ENCODE data around the gene NEK10. TPM values are rescaled to one million over a fixed set of nuclear protein-coding genes. Genes with fewer than 3 reads are reported as not detected.
A peak's percentile ranks its signal among the peaks of the same experiment; 100 is the strongest.

NEK10 gene
- total RNA-seq, 2 donors from 2014 or later, result 1.7 to 2.3 TPM

DNA sequence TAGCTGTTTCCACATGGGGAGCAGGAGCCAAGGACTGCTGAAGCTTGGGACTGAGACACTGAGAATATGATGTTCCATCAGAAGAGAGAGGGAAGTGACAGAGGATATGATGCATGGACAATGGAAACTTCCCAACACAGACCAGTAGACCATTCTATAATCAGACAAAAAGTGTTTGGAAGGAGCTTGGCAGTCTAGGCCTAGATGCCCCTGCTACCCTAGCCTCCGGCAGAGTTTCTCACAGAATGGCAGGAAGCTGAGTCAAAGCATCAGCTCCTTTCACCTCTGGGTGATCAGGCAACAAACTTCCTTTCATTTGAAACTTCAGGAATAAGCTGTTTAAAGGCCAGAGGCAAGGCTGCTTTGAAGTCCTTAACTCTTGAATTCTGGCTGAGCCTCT is 222.0 kb downstream of the NEK10 start:
- no peak overlapping the region for H3K27ac Mint-ChIP-seq
- no peaks in the 10 kb centered on the region for H3K9me3 ChIP-seq (ENCODE audit: control insufficient read depth, low read length, poor library complexity, severe bottlenecking)
- H3K4me1 Mint-ChIP-seq, result no peaks in the 10 kb centered on the region
- peaks cover 6% of the 10 kb centered on the region for H3K27me3 Mint-ChIP-seq
- no peak for ATAC-seq
- DNase-seq, result no peak
- H3K36me3 Mint-ChIP-seq (ENCODE audit: low read depth), result no peaks in the 10 kb centered on the region
- H3K4me3 Mint-ChIP-seq, result no peak overlapping the region

DNA sequence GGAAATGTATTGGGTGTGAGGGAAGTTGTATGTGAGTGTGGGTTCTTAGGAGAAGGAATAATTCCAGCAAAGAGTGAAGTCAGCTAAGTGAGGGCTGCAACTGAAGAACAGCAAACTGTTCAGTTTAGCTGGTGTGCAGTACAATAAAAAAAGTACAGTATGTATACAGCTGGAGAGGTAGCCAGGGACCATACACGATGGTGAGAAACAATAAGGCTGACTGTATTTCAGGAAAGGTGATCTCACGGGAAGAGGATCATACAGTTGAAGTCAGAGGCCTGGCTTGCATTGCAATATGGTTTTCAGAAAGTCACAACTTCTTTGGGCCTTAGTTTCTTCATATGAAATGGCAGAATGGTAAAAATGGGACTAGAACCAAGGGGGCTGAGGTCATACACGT is 222.4 kb downstream of the NEK10 start:
- Mint-ChIP-seq H3K27me3 (peaks cover 6% of the 10 kb centered on the region), H3K36me3 (ENCODE audit: low read depth) (no peaks in the 10 kb centered on the region), H3K4me3 (no peak overlapping the region), H3K4me1 (no peaks in the 10 kb centered on the region), H3K27ac (no peak overlapping the region)
- DNase-seq (no peak), ATAC-seq (no peak)
- no peaks in the 10 kb centered on the region for H3K9me3 ChIP-seq (ENCODE audit: control insufficient read depth, low read length, poor library complexity, severe bottlenecking)

DNA sequence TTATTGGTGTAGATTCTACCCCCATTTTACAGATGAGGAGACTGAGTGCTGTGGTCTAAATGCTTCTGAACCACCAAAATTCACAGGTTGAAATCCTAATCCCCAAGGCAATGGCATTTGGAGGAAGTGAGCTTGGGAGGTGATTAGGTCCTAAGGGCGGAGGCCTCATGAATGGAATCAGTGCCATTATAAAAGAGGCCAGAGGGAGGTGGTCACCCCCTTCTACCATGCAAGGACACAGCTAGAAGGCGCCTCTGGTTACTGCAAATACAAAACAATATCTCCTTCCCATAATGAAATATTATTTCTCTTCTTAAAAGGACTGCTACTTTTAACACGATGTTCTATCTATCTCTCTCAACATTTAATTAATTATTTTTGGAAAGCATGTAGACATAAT is 223.5 kb downstream of the NEK10 start:
- peaks cover 6% of the 10 kb centered on the region for H3K27me3 Mint-ChIP-seq
- DNase-seq (no peak), ATAC-seq (no peak)
- H3K4me1 Mint-ChIP-seq, result no peaks in the 10 kb centered on the region
- H3K4me3 Mint-ChIP-seq, result no peak overlapping the region
- H3K36me3 Mint-ChIP-seq (ENCODE audit: low read depth), result no peaks in the 10 kb centered on the region
- H3K9me3 ChIP-seq (ENCODE audit: control insufficient read depth, low read length, poor library complexity, severe bottlenecking), result no peaks in the 10 kb centered on the region
- H3K27ac Mint-ChIP-seq, result no peak overlapping the region

DNA sequence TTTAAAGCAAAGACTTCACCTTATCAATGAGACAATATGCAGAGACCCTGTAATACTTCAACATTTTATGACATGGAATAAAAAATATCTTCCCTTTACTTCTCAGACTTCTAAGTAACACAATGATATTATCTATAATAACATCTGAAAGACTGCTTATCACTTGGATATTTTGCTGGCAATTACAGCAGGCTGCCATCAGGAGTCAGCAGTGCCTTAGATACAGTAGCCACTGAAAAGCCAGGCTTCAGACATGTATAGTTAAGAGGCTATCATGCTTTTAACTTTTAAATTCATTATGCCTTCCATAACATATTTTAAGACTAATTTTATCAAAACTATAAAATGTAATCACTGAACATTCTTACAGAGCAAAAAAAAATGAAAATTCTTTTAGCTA is 227.5 kb downstream of the NEK10 start:
- ATAC-seq (no peak), DNase-seq (no peak)

DNA sequence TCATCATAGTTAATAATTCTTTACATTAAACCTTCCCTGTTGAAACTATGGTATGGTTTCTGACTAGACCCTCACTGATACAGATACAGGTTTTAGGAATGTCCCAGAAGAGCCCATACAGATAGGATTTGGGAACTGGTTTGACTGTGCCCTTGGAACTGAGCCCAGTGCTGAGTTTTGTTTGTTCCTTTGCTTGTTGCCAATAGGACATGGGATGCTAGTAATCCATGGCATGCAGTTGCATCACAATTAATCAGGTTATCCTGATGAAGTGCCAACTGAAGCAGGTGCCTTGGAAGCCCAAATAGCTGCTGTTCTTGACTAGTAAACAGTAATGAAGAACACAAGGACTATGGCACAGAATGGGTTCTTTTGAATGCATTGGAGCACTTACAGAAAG is 230.6 kb downstream of the NEK10 start:
- H3K36me3 Mint-ChIP-seq (ENCODE audit: low read depth), result no peaks in the 10 kb centered on the region
- H3K9me3 ChIP-seq (ENCODE audit: control insufficient read depth, low read length, poor library complexity, severe bottlenecking), result no peaks in the 10 kb centered on the region
- H3K4me1 Mint-ChIP-seq, result peaks cover 2% of the 10 kb centered on the region
- H3K27ac Mint-ChIP-seq, result no peak overlapping the region
- H3K27me3 Mint-ChIP-seq, result no peaks in the 10 kb centered on the region
- DNase-seq (no peak), ATAC-seq (no peak)
- H3K4me3 Mint-ChIP-seq, result no peak overlapping the region

More for the DNA sequence above, 227.5 kb downstream of the NEK10 start:
- Mint-ChIP-seq H3K27me3 (peaks cover 6% of the 10 kb centered on the region), H3K27ac (no peak overlapping the region), H3K36me3 (ENCODE audit: low read depth) (no peaks in the 10 kb centered on the region), H3K4me3 (no peak overlapping the region), H3K4me1 (no peaks in the 10 kb centered on the region)
- H3K9me3 ChIP-seq (ENCODE audit: control insufficient read depth, low read length, poor library complexity, severe bottlenecking), result no peaks in the 10 kb centered on the region

DNA sequence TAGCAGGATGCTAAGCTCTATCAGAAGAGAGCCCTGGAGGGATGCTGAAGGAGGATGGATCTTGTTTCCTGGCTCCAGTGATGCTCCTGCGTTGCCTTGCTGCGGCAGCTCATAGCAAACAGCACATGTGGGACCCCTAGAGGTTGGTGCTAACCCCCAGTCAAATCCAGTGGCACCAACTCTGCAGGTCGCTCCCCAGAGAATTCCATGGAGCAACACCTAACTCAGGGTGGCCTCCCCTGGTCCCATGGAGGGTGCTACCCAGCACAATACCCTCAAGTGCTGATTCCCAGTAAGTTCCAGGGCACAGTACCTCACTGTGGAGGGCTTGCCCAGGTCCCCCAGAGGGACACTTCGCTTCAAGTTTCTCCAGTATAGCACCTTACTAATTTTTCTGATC is 231.2 kb downstream of the NEK10 start:
- no peaks in the 10 kb centered on the region for H3K36me3 Mint-ChIP-seq (ENCODE audit: low read depth)
- H3K9me3 ChIP-seq (ENCODE audit: control insufficient read depth, low read length, poor library complexity, severe bottlenecking), result no peaks in the 10 kb centered on the region
- DNase-seq (no peak), ATAC-seq (no peak)
- H3K4me1 Mint-ChIP-seq, result peaks cover 2% of the 10 kb centered on the region
- no peak overlapping the region for H3K27ac Mint-ChIP-seq
- H3K27me3 Mint-ChIP-seq, result no peaks in the 10 kb centered on the region
- H3K4me3 Mint-ChIP-seq, result no peak overlapping the region

DNA sequence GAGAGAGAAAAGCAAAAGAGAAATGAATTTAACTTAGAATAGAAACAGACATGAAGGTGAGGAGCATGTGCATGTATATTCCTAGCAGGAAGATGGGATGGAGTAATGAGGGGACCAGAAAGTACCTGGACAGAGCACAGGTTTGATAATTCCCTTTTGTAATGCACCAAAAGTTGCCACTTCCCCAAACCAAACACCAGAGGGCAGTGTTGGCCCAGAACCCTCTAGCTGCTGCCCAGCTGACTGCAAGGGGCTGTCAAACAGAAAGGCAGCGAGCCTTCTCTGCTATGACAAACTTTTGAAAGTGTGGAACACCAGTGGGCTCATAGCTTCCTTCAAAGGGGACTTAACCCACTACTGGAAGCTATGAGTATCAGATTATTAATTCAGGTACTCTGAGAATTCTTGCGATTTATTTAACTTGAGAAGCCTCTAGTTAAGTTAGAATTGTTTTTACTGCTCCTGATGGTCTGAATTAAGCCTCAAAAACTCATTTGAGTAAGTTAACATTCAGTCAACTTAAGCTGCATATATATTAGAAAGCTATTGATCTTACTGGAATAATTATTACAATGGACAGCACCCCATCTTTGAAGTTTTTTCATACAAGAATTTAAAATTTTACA is 234.9 kb downstream of the NEK10 start:
- Mint-ChIP-seq H3K4me3 (no peak overlapping the region), H3K4me1 (peaks cover 5% of the 10 kb centered on the region), H3K27ac (no peak overlapping the region), H3K27me3 (no peaks in the 10 kb centered on the region), H3K36me3 (ENCODE audit: low read depth) (peaks cover 3% of the 10 kb centered on the region)
- DNase-seq, result peak; percentile 32 to 39 (median 34)
- H3K9me3 ChIP-seq (ENCODE audit: control insufficient read depth, low read length, poor library complexity, severe bottlenecking), result no peaks in the 10 kb centered on the region
- peak; percentile 68 for ATAC-seq

DNA sequence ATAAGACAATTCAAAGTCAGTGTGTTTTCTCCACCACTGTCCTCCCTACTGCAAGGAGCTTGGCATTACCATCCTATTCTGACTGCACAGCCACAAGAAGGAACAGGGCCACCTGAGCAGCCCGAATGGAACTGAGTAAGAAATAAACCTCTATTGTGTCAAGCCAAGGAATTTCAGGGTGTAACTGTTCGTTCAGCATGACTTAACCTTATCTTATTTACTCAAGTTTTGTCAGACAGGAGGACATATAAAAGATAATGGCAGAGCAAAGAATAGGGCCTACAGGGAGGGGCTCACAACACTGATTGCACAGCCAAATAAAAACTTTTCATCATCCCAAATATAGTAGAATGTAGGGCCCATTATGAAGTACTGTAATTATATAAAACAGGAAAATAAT is 236.1 kb downstream of the NEK10 start:
- ATAC-seq (no peak), DNase-seq (no peak)
- Mint-ChIP-seq H3K36me3 (ENCODE audit: low read depth) (peaks cover 3% of the 10 kb centered on the region), H3K27me3 (no peaks in the 10 kb centered on the region), H3K4me3 (no peak overlapping the region), H3K27ac (no peak overlapping the region), H3K4me1 (peaks cover 5% of the 10 kb centered on the region)
- H3K9me3 ChIP-seq (ENCODE audit: control insufficient read depth, low read length, poor library complexity, severe bottlenecking), result no peaks in the 10 kb centered on the region

DNA sequence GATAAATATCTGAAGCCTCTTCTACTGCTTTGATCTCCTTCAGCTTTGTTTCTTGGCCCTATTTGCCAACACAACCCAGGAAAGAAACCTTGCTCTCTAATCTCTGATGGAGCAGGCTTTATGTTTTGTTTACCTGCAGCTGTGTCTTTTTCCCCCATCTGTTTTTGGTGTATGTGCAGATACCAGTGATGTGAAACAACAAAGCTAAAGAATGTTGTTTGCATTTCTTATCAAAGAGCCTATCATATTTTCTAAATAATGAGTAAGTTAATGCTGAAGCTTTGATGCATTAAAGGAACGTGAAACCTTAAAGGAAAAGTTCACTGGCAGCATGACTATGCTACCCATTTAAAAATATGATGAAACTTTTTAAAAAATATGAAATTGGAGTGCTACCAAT is 238.4 kb downstream of the NEK10 start:
- ATAC-seq (no peak), DNase-seq (no peak)
- Mint-ChIP-seq H3K36me3 (ENCODE audit: low read depth) (peaks cover 3% of the 10 kb centered on the region), H3K27me3 (peaks cover under 1% of the 10 kb centered on the region), H3K4me3 (no peak overlapping the region), H3K27ac (no peak overlapping the region), H3K4me1 (peaks cover 5% of the 10 kb centered on the region)
- no peaks in the 10 kb centered on the region for H3K9me3 ChIP-seq (ENCODE audit: control insufficient read depth, low read length, poor library complexity, severe bottlenecking)

DNA sequence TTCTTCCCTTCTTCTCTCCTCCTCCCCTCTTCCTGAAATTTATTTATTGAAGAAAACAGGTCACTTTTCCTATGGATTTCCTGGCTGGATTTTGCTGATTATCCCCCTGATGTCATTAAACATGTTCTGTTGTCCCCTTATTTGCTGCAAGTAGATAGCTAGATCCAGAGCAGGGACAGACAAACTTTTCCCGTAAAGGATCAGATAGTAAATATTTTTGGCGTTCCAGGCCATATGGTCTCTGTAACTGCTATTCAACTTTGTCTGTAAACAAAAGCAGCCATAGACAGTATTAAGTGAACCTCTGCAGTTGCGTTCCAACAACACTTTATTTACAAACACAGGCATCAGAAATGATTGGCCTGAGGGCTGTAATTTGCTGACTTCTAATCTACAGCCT is 241.3 kb downstream of the NEK10 start:
- H3K4me3 Mint-ChIP-seq, result no peak overlapping the region
- no peak overlapping the region for H3K27ac Mint-ChIP-seq
- H3K9me3 ChIP-seq (ENCODE audit: control insufficient read depth, low read length, poor library complexity, severe bottlenecking), result no peaks in the 10 kb centered on the region
- no peak for ATAC-seq
- H3K4me1 Mint-ChIP-seq, result peaks cover 3% of the 10 kb centered on the region
- peaks cover 5% of the 10 kb centered on the region for H3K27me3 Mint-ChIP-seq
- peaks cover 6% of the 10 kb centered on the region for H3K36me3 Mint-ChIP-seq (ENCODE audit: low read depth)
- DNase-seq, result no peak

DNA sequence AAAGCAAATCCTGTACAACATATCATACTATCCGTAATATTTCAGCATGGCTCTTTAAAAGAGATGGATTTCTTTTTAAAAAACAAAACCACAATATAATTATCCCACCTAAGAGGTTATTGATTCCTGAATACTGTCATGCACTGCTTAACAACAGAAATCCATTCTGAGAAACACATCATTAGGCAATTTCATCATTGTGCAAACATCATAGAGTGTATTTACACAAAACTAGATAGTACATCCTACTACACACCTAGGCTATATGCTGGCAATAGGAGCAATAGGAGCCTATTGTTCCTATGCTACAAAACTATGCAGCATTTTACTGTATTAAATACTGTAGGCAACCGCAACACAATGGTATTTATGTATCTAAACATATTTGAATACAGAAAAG is 242.0 kb downstream of the NEK10 start:
- no peak for ATAC-seq

DNA sequence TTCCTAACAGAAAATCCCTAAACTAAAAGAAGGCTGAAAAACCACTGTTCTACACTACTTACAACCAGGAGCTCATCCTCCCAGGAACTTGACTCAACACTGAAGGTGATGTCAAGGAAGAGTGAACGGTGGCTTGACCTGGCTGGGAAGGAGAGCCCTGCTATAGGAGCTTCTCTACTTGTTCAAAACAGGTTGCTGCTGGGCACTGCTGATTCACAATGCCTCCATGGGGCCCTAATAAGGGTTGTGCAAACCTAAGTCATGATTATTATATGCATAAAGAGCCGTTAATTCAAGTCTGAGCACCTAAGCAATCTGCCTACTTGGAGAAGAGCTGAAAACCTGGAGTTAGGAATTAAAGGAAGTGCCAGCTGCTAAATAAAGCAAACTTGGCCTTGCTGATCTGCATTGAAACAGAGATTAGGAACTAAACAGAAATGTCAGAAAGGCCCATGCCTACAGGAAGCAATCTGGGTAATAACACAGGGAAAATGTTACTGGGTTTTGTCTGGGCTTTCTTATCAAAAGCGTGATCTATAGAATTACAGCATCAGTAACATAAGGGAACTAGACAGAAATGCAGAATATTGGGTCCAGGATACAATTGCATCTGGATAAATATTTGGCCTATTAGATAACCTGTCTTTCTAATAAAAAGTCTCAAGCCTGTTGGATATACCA is 243.2 kb downstream of the NEK10 start:
- peaks cover 3% of the 10 kb centered on the region for H3K36me3 Mint-ChIP-seq (ENCODE audit: low read depth)
- H3K4me3 Mint-ChIP-seq, result no peak overlapping the region
- H3K4me1 Mint-ChIP-seq, result no peaks in the 10 kb centered on the region
- ATAC-seq, result no peak
- peaks cover 5% of the 10 kb centered on the region for H3K27me3 Mint-ChIP-seq
- H3K27ac Mint-ChIP-seq, result no peak overlapping the region
- no peaks in the 10 kb centered on the region for H3K9me3 ChIP-seq (ENCODE audit: control insufficient read depth, low read length, poor library complexity, severe bottlenecking)
- no peak for DNase-seq

More for the DNA sequence above, 242.0 kb downstream of the NEK10 start:
- H3K36me3 Mint-ChIP-seq (ENCODE audit: low read depth), result peaks cover 3% of the 10 kb centered on the region
- peaks cover 5% of the 10 kb centered on the region for H3K27me3 Mint-ChIP-seq
- H3K4me3 Mint-ChIP-seq, result no peak overlapping the region
- no peak for DNase-seq
- no peaks in the 10 kb centered on the region for H3K4me1 Mint-ChIP-seq
- H3K9me3 ChIP-seq (ENCODE audit: control insufficient read depth, low read length, poor library complexity, severe bottlenecking), result no peaks in the 10 kb centered on the region
- no peak overlapping the region for H3K27ac Mint-ChIP-seq

DNA sequence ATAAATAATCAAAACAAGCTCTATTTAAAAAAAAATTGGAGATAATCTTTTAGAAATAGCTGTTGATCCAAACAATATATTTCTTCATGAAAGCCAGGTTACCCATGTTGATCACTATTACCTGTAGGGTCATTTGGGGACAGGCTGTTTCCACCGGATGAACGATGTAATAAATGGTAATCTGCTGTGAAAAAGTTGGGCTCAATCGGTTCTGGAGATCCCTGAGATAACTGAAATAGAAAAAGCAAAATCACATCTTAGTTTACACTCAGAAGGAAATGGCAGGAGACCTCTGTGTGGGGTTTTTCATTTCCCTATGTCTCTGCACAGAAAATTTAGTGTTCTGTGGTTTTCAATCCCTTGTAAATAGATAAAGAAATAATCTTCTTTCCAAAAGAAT is 249.5 kb downstream of the NEK10 start:
- Mint-ChIP-seq H3K4me3 (no peak overlapping the region), H3K27ac (no peak overlapping the region), H3K36me3 (ENCODE audit: low read depth) (peaks cover 5% of the 10 kb centered on the region), H3K27me3 (no peaks in the 10 kb centered on the region), H3K4me1 (no peaks in the 10 kb centered on the region)
- ATAC-seq, result no peak
- no peak for DNase-seq
- H3K9me3 ChIP-seq (ENCODE audit: control insufficient read depth, low read length, poor library complexity, severe bottlenecking), result no peaks in the 10 kb centered on the region

DNA sequence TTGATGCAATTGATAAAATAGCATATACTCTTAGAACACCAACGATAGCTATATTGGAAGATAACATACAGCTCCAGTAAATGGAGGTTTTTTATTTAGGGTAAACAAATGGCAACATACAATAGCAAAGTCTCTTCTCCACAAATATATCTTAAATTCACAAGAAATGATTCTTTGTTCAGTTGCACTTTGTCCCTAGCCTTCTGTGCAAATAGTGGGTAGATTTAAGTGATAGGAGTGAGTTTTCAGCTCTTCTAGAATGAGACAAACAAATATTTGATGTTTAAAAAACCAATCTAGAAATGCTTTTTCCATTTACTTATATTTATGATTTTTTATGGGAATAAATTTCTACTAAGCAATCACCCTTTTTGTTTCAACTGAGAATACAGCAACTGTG is 253.8 kb downstream of the NEK10 start:
- no peak overlapping the region for H3K4me3 Mint-ChIP-seq
- H3K27me3 Mint-ChIP-seq, result no peaks in the 10 kb centered on the region
- ATAC-seq (no peak), DNase-seq (no peak)
- no peaks in the 10 kb centered on the region for H3K4me1 Mint-ChIP-seq
- no peak overlapping the region for H3K27ac Mint-ChIP-seq
- no peaks in the 10 kb centered on the region for H3K9me3 ChIP-seq (ENCODE audit: control insufficient read depth, low read length, poor library complexity, severe bottlenecking)
- H3K36me3 Mint-ChIP-seq (ENCODE audit: low read depth), result peaks cover 2% of the 10 kb centered on the region

Data from T-helper 17 cell (primary cell).